ENCODE measurements around the gene ZCCHC4. TPM values are rescaled to one million over a fixed set of nuclear protein-coding genes. Genes with fewer than 3 reads are reported as not detected.

ZCCHC4 gene
- total RNA-seq, 1 donor from 2014 or later: 11.2 TPM

DNA sequence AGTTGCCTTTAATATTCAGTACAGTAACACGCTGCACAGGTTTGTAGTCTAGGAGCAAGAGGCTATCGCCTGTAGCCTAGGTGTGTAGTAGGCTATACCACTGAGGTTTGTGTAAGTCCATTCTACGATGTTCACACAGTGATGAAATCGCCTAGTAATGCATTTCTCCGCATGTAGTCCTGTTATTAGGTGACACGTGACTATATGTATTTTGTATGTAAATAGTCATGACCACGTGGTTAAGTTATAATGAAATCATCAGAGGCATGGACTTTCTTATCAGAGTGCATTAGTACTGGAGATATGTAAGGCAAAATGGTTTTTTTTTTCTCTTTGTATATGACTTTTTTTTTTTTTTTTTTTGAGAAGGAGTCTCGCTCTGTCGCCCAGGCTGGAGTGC lies 9.9 kb upstream of the ZCCHC4 start:
- no peak for DNase-seq (ENCODE audit: extremely low spot score, unreplicated experiment)
- no peaks in the 10 kb centered on the region for H3K9me3 Mint-ChIP-seq
- no peak overlapping the region for H3K27ac Mint-ChIP-seq
- TF ChIP-seq, protein P1, sequence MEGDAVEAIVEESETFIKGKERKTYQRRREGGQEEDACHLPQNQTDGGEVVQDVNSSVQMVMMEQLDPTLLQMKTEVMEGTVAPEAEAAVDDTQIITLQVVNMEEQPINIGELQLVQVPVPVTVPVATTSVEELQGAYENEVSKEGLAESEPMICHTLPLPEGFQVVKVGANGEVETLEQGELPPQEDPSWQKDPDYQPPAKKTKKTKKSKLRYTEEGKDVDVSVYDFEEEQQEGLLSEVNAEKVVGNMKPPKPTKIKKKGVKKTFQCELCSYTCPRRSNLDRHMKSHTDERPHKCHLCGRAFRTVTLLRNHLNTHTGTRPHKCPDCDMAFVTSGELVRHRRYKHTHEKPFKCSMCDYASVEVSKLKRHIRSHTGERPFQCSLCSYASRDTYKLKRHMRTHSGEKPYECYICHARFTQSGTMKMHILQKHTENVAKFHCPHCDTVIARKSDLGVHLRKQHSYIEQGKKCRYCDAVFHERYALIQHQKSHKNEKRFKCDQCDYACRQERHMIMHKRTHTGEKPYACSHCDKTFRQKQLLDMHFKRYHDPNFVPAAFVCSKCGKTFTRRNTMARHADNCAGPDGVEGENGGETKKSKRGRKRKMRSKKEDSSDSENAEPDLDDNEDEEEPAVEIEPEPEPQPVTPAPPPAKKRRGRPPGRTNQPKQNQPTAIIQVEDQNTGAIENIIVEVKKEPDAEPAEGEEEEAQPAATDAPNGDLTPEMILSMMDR (conservative IDR thresholded peaks at IDR 0.05): no peak
- peaks cover 10% of the 10 kb centered on the region for H3K4me1 Mint-ChIP-seq (ENCODE audit: unreplicated experiment)
- H3K4me3 Mint-ChIP-seq: no peak overlapping the region
- no peaks in the 10 kb centered on the region for H3K36me3 Mint-ChIP-seq
- no peaks in the 10 kb centered on the region for H3K27me3 Mint-ChIP-seq

DNA sequence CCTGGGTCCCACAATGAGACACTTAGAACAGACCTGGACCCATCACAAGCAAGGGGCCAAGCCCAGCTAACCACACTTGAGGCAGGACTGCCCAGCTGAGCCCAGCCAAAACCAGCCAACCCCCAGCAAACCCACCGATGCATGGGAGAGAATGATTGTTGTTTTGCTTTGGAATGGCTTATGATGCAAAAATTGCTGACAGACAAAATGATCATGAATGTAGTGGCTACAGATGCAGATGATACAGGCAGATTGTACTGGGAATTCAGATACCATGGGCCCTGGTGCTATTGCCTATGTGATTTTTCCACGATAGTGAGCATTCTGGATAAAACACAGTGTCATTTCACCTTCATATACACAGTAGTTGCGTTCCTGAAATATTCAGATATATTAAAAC lies 9.0 kb upstream of the ZCCHC4 start:
- Mint-ChIP-seq H3K27ac (no peak overlapping the region), H3K4me3 (no peak overlapping the region), H3K36me3 (no peaks in the 10 kb centered on the region), H3K4me1 (ENCODE audit: unreplicated experiment) (peaks cover 10% of the 10 kb centered on the region), H3K27me3 (no peaks in the 10 kb centered on the region), H3K9me3 (no peaks in the 10 kb centered on the region)
- TF ChIP-seq, protein P1 (conservative IDR thresholded peaks at IDR 0.05): no peak
- DNase-seq (ENCODE audit: extremely low spot score, unreplicated experiment): no peak

DNA sequence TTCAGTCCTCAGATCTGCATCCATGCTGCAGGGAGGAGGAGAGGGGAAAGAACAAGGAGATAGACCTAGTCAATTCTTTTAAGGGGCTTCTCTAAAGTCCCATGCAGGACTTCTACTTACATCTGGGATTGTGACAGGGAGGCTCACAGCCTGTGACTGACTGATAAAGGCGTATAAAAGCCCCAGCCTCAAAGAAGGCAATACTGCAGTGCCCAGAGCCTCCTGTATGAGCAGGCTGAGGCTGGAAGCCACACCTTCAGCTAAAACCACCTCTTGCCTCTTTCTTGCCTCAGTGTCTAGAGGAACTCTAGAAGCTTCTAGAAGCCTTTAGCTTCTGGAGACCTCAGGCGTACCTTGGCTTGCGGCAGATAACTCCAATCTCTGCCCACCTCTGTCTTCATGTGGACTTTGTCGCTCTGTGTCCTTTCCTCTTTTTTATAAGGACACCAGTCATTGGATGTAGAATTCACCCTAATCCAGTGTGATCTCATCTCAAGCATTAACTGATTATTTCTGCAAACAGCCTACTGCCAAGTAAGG lies 6.0 kb upstream of the ZCCHC4 start:
- TF ChIP-seq, protein P1 (conservative IDR thresholded peaks at IDR 0.05): no peak
- Mint-ChIP-seq H3K4me1 (ENCODE audit: unreplicated experiment) (no peaks in the 10 kb centered on the region), H3K4me3 (no peak overlapping the region), H3K27me3 (no peaks in the 10 kb centered on the region), H3K36me3 (no peaks in the 10 kb centered on the region), H3K27ac (no peak overlapping the region), H3K9me3 (no peaks in the 10 kb centered on the region)
- no peak for DNase-seq (ENCODE audit: extremely low spot score, unreplicated experiment)

DNA sequence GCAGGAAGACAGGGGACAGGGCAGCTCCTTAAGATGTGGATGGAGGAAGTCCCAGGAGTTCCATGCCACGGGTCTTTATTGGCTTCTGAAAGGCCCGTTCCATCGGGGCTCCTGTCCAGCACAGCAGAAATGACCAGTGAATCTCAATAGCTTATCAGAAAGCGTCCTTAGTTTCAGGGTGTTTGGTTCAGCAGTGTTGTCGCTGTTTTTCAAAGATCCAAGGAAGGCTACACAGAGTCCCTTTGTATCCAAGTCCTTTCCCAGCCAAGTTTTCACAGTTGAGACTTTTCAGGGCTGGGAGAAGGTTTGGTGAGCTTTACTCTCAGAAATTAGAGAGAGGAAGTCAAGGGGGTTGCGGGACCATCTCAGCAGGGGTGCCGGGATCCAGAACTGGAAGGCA lies 5.0 kb upstream of the ZCCHC4 start:
- H3K4me3 Mint-ChIP-seq: no peak overlapping the region
- TF ChIP-seq, protein P1 (conservative IDR thresholded peaks at IDR 0.05): no peak
- no peaks in the 10 kb centered on the region for H3K4me1 Mint-ChIP-seq (ENCODE audit: unreplicated experiment)
- no peak for DNase-seq (ENCODE audit: extremely low spot score, unreplicated experiment)
- no peaks in the 10 kb centered on the region for H3K9me3 Mint-ChIP-seq
- no peak overlapping the region for H3K27ac Mint-ChIP-seq
- no peaks in the 10 kb centered on the region for H3K36me3 Mint-ChIP-seq
- no peaks in the 10 kb centered on the region for H3K27me3 Mint-ChIP-seq

DNA sequence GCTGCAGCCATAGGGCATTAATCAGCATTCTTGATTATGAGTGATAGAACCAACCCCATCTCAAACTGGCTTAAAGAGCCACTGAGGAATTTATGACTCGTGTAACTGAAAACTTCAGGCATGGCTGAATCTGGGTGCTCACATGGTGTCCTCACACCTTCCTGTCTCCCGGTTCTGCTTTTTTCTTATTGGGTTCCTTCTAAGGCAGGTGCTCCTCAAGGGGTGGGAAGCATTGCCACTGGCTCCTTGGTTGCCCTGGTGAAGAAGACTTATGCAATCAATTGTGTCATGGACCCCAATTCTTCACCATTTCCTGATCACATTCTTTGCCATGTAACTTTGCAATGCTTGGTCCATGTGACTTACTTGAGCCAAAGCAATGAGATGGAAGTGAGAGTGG lies 4.3 kb upstream of the ZCCHC4 start:
- no peak overlapping the region for H3K27ac Mint-ChIP-seq
- H3K9me3 Mint-ChIP-seq: no peaks in the 10 kb centered on the region
- DNase-seq (ENCODE audit: extremely low spot score, unreplicated experiment): no peak
- H3K4me1 Mint-ChIP-seq (ENCODE audit: unreplicated experiment): peaks cover under 1% of the 10 kb centered on the region
- no peaks in the 10 kb centered on the region for H3K27me3 Mint-ChIP-seq
- TF ChIP-seq, protein P1 (conservative IDR thresholded peaks at IDR 0.05): no peak
- no peak overlapping the region for H3K4me3 Mint-ChIP-seq
- H3K36me3 Mint-ChIP-seq: no peaks in the 10 kb centered on the region

DNA sequence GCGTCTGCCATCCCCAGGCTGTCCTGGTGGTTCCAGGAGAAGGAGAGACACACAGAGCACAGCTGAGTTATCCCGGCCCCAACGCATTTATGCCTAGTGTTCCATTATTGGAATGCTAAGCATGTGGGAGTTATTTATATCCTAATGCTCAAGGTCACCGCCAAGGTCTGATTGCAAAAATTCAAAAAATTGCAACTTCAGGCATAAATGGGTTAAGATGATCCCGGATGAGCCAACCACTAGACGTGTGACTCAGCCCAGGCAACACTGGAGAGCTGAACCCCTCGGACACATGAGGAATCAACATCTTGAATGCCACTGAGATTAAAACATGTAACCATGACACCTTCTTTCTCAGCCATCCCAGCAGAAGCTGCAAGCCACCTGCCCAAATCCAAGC lies 3.8 kb upstream of the ZCCHC4 start:
- H3K4me3 Mint-ChIP-seq: no peak overlapping the region
- peaks cover 5% of the 10 kb centered on the region for H3K4me1 Mint-ChIP-seq (ENCODE audit: unreplicated experiment)
- no peak overlapping the region for H3K27ac Mint-ChIP-seq
- no peaks in the 10 kb centered on the region for H3K36me3 Mint-ChIP-seq
- H3K9me3 Mint-ChIP-seq: no peaks in the 10 kb centered on the region
- DNase-seq (ENCODE audit: extremely low spot score, unreplicated experiment): no peak
- TF ChIP-seq, protein P1 (conservative IDR thresholded peaks at IDR 0.05): no peak
- H3K27me3 Mint-ChIP-seq: no peaks in the 10 kb centered on the region

All from type B pancreatic cell (in vitro differentiated cells).